Measurements from ENCODE around the gene FTO.

DNA sequence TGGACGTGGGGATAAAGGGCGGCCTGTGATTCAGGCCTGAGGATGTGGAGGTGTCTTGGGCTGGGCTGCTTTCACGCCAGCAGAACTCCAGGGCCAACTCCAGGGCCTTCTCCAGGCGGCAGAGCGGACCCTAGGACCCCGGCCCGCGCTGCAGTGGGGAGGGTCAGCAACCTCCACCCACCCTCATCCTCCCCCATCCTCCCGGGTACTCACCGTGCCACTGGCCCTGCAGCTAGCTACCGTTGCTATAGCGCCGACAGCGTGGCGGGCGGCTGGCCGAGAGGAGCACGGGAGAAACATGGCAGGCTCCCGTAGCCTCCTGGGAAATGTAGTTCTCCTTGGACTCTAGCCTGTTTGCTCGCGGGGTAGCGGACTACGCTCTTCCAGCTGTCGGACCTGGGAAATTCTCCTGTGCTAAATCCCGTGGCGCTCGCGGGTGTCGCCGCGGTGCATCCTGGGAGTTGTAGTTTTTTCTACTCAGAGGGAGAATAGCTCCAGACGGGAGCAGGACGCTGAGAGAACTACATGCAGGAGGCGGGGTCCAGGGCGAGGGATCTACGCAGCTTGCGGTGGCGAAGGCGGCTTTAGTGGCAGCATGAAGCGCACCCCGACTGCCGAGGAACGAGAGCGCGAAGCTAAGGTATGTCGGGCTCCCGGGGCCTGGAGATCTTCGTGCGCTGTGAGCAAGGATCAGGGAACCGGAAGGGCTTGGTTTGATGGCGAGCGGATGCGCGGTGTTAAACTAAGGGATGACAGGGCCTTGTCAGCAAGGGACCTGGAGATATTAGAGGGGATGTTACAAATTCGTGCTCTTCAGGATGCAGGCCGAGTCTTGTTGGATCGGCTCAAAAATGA, at the start of gene FTO, which contains the start of gene RPGRIP1L:
- peak; percentile 25; the same call in 1 of the 2 replicates for TF ChIP-seq CTCF (IDR thresholded peaks at IDR 0.05)
- TF ChIP-seq ZFX (IDR thresholded peaks at IDR 0.05; ENCODE audit: borderline replicate concordance): no peak
